T-helper 1 cell treated with Interleukin-12 subunit alpha and Interleukin-12 subunit beta and Interleukin-4 antibody, amounts not matched to agents 30 ng/mL and 1 ng/mL, for 36 hours (primary cell): ENCODE measurements around the gene PROX2. TPM values are rescaled to one million over a fixed set of nuclear protein-coding genes. Genes with fewer than 3 reads are reported as not detected.

Experiments used
- intact Hi-C: fragments of 100-400 bp; cut with micrococcal nuclease; formaldehyde crosslinking; loops from one replicate; pipeline ENCODE4 v1.15.1; 2024
- total RNA-seq: library from RNA; stranded (reverse); gene quantifications from 2 replicates; pipeline ENCODE4 v1.2.3, GENCODE V29; 2022

The PROX2 gene
- total RNA-seq, 1 donor from 2014 or later, result 0.05 TPM

DNA sequence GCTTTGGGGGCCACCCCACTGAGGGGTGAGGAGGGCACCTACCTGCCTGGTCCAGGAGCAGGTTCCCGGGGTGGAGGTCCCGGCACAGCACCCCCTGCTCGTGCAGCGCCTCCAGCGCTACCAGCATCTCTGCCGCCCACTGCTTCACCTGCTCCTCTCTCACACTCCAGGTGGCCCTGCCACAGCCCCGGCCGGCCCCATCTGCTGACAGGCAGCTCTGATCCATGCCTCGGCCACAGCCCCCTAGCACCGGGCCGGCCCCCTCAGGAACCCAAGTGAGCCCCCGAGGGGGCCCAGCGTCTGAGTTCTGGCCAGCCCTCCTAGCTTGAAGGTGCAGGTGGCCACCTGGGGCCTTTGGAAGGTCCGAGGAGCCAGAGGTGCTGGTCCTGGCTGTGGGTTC is 33.6 kb upstream of the PROX2 start:
- intact Hi-C loops, result no loop called here

DNA sequence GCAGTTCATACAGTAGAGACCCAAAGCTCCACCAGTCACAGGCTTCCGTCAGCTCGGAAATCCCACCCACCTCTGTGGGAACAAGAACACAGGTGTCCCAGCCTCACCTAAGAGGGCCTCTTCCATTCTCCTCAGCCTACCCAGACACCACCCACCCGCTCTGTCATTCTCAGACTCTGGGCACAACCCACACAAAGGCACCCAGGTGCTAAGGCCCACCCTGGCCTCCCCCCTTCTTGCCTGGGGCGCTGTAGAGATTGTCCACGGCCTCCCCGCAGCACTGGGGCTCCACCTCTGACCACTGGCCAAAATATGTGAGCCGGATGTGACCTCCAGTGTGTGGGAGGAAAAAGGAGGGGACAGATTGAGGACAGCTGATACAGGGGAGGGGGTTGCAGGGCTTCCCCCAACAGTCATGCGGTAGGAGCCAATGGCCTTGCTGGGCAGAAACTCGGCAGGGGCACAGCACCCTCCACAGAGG is 33.0 kb upstream of the PROX2 start:
- intact Hi-C loops, result no loop called here

DNA sequence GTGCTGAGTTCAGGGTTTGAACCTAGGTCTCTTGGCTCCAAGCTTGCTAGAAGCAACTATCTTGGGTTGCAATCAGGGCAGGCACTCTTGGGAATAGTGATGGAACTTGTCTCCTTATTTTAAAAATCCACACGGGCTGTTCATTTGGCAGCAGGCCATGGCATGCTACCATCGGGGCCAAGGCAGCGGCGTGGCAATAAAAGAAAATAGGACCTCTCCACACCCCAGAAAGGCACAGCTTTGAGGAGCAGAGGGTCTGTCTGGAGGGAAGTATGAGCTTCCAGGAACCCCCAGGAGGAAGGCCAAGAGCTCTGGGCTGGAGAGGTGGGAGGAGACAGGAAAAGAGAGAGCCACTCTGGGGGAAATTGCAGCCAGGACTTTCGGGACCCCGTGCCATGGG is 31.8 kb upstream of the PROX2 start:
- intact Hi-C loops, result no loop called here

DNA sequence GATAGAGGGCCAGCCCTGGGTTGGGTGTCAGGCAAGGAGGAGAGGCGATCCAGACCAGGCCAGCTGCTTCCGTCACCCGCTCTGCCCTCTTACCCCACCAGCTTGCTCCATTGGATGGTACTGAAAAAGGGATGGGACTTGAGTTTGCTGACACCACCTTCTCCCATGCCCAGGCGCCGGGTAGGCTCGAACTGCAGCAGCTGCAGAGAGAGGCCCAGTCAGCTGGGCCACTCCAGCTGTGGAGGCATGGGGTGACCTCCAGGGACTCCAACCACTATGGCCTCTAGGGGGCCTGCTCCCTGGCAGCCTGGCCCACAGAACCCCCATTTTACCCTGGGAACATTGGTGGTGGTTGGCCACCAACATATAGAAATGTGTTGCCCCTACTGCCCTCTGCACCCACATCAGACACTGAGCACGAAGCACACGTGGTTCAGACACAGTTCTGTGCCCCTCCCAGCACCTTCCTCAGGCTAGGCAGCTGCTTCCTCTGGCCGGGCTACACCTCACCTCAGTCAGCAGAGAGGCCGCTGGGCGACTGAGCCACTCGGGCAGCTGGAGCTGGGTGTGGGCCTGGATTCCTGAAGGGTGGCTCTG is 31.1 kb upstream of the PROX2 start:
- intact Hi-C loops, result no loop called here

DNA sequence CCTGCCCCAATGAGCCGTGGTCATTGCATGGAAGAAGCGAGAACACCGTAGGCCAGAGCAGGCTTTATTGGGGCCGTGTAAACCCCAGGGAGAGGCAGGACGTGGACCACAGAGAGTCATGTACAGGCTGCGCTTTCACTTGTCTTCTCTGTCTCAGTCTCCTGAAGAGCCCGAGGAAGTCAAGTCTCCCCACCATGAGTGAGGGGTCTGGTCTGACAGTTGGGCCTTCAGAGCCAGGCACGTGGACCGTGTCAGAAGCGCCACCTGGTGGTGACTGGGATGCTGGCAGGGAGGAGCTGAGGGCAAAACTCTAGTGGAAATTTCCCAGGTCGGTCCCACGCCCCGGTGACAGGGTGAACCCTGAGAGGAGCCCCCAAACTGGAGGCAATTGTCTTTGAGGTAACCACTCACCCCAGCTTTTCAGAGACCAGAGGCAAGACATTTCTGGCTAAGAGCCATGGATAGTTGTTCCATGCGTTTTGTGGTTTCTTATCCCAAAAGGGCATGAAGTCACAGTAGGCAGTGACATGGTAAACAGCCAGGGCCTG is 29.7 kb upstream of the PROX2 start:
- intact Hi-C loops, result loop anchor here (1.0 kb wide), 3 partner anchors 24 to 296 kb away; partner anchors contain the start of gene DLST

DNA sequence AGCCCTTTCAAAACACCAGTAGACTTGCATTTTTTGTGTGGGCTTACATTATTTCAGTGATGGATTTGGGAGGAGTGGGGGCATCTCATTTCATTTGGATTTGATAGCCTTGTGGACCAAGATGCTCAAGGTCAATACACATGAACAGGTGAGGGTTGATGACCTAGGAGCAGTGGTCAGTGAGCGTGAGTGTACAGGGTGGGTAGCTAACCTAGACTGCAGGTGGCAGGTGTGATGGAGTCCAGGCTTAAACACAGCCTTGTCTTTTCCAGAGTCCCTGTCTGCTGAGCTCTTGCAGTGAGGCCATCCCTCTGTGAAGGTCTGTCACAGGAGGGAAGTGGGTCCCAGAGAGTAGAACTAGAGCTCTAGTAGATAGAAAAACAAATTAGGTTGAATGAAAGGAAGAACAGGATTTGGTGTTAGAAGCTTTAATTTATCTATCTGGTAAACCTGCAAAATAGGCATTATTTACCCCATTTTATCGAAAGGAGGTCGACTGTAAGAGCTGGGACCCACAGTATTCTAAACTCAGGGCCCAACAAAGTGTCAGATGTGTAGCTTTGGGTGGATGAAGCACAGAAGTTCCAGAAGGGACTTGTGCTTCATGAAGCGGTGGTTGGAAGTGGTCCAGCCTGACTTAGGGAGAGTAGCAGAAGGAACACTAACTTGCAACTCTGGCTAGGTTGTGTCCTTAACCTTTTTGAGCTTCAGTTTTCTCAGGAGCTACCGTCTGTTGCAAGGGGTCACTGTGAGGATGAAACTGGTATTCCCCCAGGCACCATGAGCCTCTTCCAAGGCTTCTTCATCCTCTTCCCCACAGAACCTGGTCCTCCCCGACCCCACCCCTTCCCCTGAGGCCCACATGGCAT is 28.9 kb upstream of the PROX2 start:
- intact Hi-C loops, result loop anchor here (1.0 kb wide), 3 partner anchors 24 to 296 kb away; partner anchors contain the start of gene DLST

DNA sequence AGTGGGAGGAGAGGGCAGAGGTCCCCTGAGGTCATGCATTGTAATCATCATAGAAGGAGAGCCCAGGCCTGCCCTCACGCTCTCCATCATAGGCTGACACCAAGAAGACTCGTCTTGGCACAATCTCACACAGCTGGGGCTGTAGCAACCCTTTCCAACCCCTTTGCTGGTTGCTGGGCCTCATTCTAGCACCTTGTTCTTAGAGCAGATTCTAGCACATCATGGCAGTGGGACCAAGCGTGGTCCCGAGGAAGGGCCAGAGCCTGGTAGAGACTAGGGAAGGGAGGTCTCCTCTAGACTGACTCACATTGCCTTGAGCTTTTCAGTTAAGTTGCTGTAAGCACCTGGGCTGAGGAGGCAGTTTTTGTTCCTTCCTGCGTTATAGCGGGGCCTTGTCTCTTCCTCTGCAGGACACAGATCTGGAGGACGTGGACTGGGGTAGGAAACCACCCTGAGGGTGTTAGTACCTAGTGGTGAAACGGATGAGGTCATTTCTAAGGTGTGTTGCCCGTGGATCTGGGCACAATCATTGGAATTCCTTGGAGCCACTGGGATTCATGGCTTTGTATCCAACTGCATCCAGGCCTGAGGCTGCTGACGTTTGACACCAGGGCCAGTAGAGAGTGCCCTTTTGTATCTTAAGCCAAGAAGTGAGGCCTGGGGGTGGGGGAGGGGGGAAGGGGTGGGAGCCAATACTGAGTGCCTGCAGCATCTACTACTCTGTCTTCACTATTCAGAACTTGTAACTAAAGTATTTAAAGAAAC is 27.2 kb upstream of the PROX2 start:
- intact Hi-C loops, result no loop called here

DNA sequence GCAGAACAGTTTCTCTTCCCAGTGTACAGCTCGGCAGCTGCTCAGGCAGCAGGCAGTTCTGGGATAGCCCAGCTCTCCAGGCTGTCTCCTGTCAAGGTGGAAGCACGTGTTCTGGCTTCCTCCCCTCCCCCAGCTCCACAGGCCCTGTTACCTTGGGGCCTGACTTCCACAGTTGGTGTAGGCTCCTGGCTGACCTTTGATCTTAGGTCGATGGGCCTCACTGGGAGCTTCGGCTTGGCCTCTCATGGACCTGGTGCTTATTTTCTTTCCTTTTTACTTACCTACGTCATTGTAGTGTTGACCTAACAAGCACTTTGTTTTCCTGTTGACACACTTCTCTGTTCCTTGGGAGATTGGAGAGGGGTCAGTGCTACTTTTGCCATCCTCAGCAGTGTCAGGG is 22.7 kb upstream of the PROX2 start:
- intact Hi-C loops, result no loop called here

DNA sequence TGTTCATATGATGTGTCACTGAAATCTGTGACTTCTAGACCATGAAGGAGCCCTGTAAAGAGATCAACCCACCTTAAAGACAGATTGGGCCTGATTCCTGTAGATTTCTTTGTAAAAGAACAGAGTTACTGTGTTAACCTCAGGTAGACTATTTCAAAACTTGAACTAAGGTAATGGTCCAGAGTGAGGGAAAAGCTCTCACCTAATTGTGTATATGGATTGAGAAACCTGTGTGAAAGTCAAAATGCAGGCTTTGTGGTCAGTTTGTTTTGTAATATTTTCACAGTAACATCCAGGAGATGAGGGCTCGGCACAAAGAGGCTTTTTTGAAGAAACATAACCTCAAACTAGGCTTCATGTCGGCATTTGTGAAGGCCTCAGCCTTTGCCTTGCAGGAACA is 22.1 kb upstream of the PROX2 start:
- intact Hi-C loops, result no loop called here

DNA sequence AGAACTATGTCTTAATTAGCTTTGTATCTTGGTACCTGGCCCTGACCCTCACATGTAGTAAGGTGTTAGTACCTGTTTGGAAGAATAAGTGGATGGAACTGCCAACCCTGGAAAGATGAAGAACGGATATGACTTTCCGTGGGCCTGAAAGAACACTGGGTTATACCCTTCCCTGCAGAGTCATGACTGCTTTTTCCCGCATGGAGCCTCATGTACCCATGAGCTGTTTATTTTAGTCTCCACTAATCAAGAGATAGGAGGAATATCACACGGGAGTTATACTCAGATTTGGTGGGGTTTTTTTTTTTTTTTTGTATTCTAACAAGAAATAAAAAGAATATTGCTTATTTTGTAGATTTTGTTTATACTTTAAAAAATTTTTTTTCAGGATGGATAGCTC is 21.7 kb upstream of the PROX2 start:
- intact Hi-C loops, result no loop called here

DNA sequence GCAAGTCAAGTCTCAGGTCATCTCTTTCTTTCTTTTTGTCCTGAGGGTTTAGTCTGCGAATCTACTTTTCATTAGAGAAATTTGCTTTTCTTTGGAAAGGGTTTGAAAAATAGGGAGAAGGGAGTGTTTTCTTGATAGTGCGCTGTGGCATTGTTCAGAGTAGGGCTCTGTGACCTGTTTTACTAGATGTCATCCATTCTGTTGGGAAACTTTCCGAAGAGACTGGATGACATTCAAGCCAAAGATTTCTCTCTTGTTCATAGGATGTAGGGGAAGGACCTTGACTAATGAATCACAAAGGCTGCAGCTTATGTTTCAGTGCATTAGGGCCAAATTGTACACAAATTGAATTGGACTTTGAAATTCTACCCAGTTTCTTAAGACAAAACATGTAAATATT is 20.5 kb upstream of the PROX2 start:
- intact Hi-C loops, result no loop called here

DNA sequence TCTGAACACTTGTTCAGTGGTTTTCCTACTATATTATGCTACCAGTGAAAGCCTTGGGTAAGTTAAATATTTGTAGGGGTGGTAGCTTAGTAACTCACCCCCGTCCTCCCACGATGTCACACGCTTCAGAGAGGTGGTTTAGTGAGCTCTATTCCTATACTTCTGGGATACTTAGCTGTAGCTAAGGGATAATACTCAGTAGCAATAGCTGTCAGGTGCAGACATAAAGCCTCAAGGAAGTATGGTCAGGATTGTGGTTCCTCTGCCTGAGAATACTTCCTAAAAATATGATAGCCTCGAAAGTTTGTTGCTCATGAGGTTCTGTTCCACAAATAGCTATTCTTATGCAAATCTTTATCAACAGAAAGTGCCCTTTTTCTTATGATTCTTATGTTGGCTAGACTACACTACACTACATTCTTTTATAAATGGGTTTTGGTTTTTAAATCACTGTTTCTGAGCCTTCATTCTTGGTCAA is 17.7 kb upstream of the PROX2 start:
- intact Hi-C loops, result no loop called here

DNA sequence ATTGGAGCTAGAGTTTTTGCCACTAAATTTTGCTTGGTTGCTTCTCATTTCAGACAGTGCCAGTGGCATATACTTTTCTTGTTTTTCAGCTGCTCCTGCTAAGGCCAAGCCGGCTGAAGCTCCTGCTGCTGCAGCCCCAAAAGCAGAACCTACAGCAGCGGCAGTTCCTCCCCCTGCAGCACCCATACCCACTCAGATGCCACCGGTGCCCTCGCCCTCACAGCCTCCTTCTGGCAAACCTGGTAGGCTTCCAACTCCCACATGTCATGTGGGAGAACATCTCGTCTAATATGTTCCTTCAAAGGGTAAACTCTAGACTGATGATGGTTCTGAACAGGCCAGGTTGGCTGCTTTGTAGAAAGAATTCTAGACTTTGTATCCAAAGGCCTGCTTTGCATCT is 16.8 kb upstream of the PROX2 start:
- intact Hi-C loops, result no loop called here

DNA sequence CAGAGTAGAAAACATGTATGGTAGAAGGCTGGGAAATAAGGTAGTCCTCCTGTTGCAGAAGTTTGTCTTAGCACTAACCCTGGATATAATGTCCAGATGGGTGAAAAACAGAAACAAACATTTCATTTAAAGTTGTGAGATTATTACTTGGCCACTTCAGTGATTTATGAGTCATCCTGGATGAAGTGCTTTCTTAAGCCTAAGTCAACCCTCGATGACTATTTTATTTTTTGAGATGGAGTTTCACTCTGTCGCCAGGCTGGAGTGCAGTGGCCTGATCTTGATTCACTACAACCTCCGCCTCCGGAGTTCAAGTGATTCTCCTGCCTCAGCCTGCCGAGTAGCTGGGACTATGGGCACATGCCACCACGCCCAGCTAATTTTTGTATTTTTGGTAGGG is 15.9 kb upstream of the PROX2 start:
- intact Hi-C loops, result no loop called here

DNA sequence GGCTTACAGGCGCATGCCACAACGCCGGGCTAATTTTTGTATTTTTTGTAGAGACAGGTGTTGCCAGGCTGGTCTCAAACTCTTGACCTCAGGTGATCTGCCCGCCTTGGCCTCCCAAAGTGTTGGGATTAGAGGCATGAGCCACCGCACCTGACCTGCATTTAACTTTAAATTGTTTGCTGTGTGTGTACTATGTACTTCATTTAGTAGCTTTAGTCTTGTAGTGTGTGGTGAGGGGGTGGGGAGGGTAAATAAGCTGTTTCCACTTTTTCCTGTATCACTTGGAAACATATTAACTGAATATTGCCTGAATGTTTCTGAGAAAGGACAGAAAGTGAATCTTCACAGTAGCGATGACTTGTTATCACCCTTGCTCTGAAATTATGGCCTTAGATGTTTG is 14.3 kb upstream of the PROX2 start:
- intact Hi-C loops, result no loop called here

DNA sequence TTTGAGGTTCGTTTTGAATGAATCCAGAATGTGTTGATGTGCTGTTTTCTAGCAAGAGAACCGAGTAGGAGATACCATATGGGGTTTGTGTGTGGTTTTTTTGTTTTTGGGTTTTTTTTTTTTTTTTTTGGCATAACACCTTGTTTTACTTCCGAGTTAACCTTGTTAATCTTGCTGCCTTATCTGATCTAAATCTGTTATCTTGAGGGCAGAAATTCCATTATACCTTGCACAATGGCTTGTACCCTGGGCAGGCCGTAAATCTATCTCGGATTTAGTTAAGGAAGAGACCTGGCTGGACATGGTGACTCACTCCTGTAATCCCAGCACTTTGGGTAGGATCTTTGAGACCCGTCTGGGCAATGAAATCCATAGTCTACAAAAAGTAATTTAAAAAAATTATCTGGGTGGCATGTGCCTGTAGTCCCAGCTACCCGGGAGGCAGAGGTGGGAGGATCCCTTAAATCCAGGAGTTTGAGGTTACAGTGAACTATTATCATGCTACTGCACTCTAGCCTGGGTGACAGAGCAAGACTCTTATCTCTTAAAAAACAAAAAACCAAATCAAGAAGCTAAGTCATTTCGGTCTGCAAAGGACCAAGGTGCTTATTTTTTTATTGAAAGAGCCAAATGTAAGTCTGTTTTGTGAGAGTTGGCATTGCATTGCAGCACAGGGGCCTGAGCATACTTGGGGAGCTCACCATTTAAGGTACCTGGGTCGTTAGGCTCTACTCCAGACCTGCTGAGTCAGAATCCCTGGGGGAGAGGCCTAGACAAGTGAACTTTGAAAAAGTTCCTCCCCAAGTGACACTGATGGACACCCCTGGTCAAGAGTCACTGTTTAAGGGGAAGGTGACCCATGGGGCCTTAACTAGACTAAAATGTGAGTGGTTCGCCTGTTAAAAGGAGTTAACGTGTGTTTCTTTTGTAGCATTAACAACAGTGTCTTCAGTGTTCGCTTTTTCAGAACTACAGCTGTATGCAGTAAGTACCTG is 12.5 kb upstream of the PROX2 start:
- intact Hi-C loops, result no loop called here

DNA sequence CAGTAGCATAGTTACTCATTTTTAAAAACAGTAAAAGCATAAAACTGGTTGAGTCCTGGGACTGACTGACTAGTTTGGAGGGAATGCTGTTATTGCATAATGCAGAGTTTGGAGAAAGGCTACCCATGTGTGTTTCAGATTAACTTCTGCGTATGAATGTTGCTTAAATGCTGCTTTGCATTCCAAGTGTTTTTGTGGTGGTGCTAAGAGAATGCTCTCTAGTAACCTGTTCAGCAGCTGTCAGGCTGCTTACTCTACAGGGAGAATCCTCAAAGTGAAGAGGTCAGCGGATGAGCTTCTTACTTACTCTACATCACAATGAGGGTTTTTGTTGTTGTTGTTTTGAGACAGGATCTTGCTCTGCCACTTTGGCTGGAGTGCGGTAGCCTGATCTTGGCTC is 10.1 kb upstream of the PROX2 start:
- intact Hi-C loops, result no loop called here

DNA sequence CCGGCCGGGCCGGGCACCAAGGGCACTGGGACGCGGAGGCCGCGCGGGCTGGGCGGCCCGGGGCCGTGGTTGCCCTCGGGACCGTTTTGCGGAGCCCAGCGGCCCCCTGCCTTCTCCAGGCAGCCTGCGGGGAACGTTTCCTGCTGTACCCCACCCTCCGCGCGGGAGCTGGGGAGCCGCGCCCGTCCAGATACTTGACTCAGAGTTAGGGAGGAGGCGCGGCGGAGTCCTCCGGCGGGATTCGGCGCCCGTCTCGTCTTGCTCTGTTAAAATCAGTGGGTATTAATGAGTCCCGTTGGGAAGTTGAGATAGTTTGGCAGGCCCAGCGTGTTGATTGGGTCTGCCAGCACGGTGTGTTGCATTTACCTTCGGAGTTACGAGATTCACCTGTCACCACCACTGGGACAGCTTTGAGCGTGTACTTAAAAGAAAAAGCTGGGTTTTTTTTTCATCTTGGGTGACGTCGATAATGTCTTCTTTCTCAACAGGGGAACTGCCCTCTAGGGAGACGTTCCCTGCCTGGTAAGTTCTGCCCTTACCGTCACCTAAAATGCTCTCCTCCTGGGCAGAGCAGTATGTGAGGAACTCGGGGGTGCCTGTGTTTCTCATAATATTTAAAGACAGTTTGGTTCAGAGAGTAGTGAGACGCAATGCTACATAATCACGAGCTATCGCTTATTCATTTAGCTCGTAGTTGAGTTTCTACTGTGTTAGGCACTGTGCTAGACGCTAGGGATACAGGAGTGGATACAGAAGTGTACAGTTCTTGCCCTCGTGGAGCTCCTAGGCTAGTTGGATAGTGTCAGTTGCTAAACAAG is 6.4 kb upstream of the PROX2 start:
- intact Hi-C loops, result loop anchor here (1.0 to 5.0 kb wide), 7 partner anchors 21 to 865 kb away; partner anchors contain the start of genes ABCD4, ACYP1, BBOF1 and EIF2B2

DNA sequence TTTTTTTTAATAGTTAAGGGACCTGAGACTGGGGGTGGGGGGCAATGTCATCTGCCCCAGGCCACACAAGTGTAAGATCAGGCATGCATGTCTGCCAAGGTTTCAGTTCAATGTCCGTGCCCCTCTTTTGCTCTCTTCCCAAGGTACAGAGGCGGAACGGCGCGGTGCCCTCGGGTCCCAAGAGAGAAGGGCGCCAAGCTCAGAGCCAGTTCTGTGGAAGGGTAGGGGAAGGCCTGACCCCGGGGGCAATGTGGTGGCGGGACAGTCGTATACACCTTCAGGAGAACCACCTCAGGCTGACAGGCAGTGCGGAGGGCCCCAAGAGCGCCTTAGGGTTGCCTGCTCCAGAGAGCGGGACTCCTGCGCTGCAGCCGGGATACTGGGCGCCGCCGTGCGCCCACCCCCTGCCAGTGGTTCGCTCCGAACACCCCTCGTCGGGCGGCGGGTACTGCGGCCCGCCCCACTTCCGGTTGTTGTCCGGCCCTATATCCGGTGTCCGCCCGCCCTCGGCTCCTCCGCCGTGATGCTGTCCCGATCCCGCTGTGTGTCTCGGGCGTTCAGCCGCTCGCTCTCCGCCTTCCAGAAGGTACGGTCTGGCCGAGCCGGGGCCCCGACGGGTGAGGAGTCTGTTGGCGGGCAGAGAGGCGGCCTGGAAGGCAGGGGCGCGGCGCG is 5.6 kb upstream of the PROX2 start, which contains the start of gene DLST:
Gene DLST (plus strand): TSS at position 486 of the 672 bp plus-strand sequence. CDS start 38 bp downstream, at position 524.
- intact Hi-C loops, result loop anchor here (1.0 to 5.0 kb wide), 14 partner anchors 14 to 864 kb away; partner anchors contain the start of genes ABCD4, ACYP1, AREL1 and BBOF1
